ENCODE measurements around the gene BRD3OS.

DNA sequence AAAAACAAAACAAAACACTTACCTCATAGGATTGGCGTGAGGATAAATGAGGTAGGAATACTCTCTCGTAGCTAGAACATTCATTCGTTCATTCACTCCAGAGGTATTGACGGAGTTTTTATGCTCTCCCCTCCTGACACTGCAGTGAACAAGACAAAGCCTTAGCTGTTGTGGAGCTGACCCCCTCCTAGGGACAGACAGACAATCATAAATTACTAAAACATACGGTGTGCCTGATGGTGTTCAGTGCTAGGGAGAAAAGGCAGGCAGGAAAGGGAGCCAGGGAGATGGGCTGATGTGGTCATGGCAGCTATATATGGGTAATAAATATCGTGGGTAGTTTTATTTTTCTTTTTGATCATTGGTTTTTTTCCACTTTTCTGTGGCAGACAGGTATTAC lies 48.2 kb downstream of the BRD3OS start:
- TF ChIP-seq CTCF (IDR thresholded peaks at IDR 0.05), result no peak
- TF ChIP-seq ZFX (IDR thresholded peaks at IDR 0.05; ENCODE audit: borderline replicate concordance), result no peak

All from 22Rv1 (cell line).